Thyroid gland (tissue), 4 donors: ENCODE results near the gene STK33. TPM values are rescaled to one million over a fixed set of nuclear protein-coding genes. Genes with fewer than 3 reads are reported as not detected.

Experiments used
- DNase-seq, 2 donors: peaks; one replicate each; pipeline ENCODE4 v3.0.0-alpha.2; 2019
- H3K27ac ChIP-seq, 3 donors: fragments of 200-600 bp; sonication (generic); 1 replicate in 2 of 3; 2 replicates in 1 of 3; pipeline ENCODE4 v1.5.1; 2016 to 2019; ENCODE audit warnings: mild to moderate bottlenecking in 1 of 3, moderate library complexity in 1 of 3
- H3K27me3 ChIP-seq: fragments of 200-600 bp; sonication (generic); one replicate; pipeline ENCODE4 v1.5.1; 2019
- H3K36me3 ChIP-seq, 2 donors: fragments of 200-600 bp; sonication (generic); one replicate each; pipeline ENCODE4 v1.5.1; 2016 to 2019
- H3K4me1 ChIP-seq, 2 donors: fragments of 200-600 bp; sonication (generic); one replicate each; pipeline ENCODE4 v1.5.1; 2017 to 2019
- H3K4me3 ChIP-seq, 3 donors: fragments of 200-600 bp; sonication (generic); replicated peaks in 1 of 3; 1 replicate in 2 of 3; 2 replicates in 1 of 3; pipeline ENCODE4 v1.5.1; 2016; ENCODE audit warnings: mild to moderate bottlenecking in 1 of 3
- H3K9me3 ChIP-seq: fragments of 200-600 bp; sonication (generic); one replicate; pipeline ENCODE4 v1.5.1; 2017
- POLR2A ChIP-seq, 2 donors: fragments of 450-650 bp; IDR thresholded peaks; one replicate each; pipeline ENCODE4 v1.6.1; 2017; ENCODE audit warnings: antibody characterized with exemption in 2 of 2, mild to moderate bottlenecking in 2 of 2, moderate library complexity in 1 of 2
- WGBS, 2 donors: methylation state at CpG; one replicate each; pipeline ENCODE4 v1.1.5; 2017; 5-methylcytosine and 5-hydroxymethylcytosine counted together
- intact Hi-C: fragments of 100-400 bp; cut with DNase I; formaldehyde crosslinking; loops from one replicate; pipeline ENCODE4 v1.15.1; 2023
- total RNA-seq, 4 donors: library from RNA; depleted of rRNA; stranded (reverse); fragments of >200 nt; gene quantifications; one replicate each; pipeline ENCODE4 v1.2.3, GENCODE V29; 2016
- TF ChIP-seq, protein P1 (sequence below), 6 experiments: fragments of 200-600 bp in 3 of 6; fragments of 450-650 bp in 3 of 6; sonication (generic) in 3 of 6; IDR thresholded peaks; one replicate each; pipeline ENCODE4 v1.5.1; 2016 to 2019; ENCODE audit warnings: antibody characterized with exemption in 6 of 6, mild to moderate bottlenecking in 2 of 6, inconsistent platforms in 1 of 6, moderate library complexity in 1 of 6

STK33 gene
- total RNA-seq, 4 donors from 2014 or later = 29.3 to 49.8 (median 39.9) TPM

- TF ChIP-seq, protein P1, sequence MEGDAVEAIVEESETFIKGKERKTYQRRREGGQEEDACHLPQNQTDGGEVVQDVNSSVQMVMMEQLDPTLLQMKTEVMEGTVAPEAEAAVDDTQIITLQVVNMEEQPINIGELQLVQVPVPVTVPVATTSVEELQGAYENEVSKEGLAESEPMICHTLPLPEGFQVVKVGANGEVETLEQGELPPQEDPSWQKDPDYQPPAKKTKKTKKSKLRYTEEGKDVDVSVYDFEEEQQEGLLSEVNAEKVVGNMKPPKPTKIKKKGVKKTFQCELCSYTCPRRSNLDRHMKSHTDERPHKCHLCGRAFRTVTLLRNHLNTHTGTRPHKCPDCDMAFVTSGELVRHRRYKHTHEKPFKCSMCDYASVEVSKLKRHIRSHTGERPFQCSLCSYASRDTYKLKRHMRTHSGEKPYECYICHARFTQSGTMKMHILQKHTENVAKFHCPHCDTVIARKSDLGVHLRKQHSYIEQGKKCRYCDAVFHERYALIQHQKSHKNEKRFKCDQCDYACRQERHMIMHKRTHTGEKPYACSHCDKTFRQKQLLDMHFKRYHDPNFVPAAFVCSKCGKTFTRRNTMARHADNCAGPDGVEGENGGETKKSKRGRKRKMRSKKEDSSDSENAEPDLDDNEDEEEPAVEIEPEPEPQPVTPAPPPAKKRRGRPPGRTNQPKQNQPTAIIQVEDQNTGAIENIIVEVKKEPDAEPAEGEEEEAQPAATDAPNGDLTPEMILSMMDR (IDR thresholded peaks at IDR 0.05) = no peak
- TF ChIP-seq POLR2A (IDR thresholded peaks at IDR 0.05) = no peak
- no peaks in the 10 kb centered on the region for H3K36me3 ChIP-seq
- no peaks in the 10 kb centered on the region for H3K4me1 ChIP-seq
- no peak for DNase-seq
- no peaks in the 10 kb centered on the region for H3K9me3 ChIP-seq
- intact Hi-C loops = no loop called here
- 91 to 98% methylated on average over 8 to 12 of the region's 12 CpGs for WGBS, 2 donors
- no peak overlapping the region for H3K27ac ChIP-seq
- H3K27me3 ChIP-seq = no peaks in the 10 kb centered on the region
- H3K4me3 ChIP-seq = no peak overlapping the region
These were observed 232.3 kb downstream of the STK33 start for GRCh38 chr11:8361664-8362210.

- no peak for DNase-seq
These were observed 232.8 kb downstream of the STK33 start for GRCh38 chr11:8361206-8361605.

GRCh38 chr11:8360086-8360828, 233.8 kb downstream of the STK33 start:
- H3K9me3 ChIP-seq = no peaks in the 10 kb centered on the region
- H3K4me1 ChIP-seq = no peaks in the 10 kb centered on the region
- 89 to 93% methylated on average over 9 of the region's 9 CpGs for WGBS, 2 donors
- no peak for DNase-seq
- H3K4me3 ChIP-seq = no peak overlapping the region
- no peak for TF ChIP-seq POLR2A (IDR thresholded peaks at IDR 0.05)
- TF ChIP-seq, protein P1 (IDR thresholded peaks at IDR 0.05) = no peak
- H3K27ac ChIP-seq = no peak overlapping the region
- intact Hi-C loops = no loop called here
- no peaks in the 10 kb centered on the region for H3K27me3 ChIP-seq
- H3K36me3 ChIP-seq = no peaks in the 10 kb centered on the region

More at GRCh38 chr11:8361206-8361605, 232.8 kb downstream of the STK33 start:
- Histone ChIP-seq H3K4me1 (no peaks in the 10 kb centered on the region), H3K4me3 (no peak overlapping the region), H3K27me3 (no peaks in the 10 kb centered on the region), H3K36me3 (no peaks in the 10 kb centered on the region), H3K27ac (no peak overlapping the region), H3K9me3 (no peaks in the 10 kb centered on the region)
- TF ChIP-seq POLR2A (IDR thresholded peaks at IDR 0.05) = no peak
- TF ChIP-seq, protein P1 (IDR thresholded peaks at IDR 0.05) = no peak
- WGBS, 2 donors = 84 to 89% methylated on average over 6 to 7 of the region's 7 CpGs
- intact Hi-C loops = no loop called here

DNA sequence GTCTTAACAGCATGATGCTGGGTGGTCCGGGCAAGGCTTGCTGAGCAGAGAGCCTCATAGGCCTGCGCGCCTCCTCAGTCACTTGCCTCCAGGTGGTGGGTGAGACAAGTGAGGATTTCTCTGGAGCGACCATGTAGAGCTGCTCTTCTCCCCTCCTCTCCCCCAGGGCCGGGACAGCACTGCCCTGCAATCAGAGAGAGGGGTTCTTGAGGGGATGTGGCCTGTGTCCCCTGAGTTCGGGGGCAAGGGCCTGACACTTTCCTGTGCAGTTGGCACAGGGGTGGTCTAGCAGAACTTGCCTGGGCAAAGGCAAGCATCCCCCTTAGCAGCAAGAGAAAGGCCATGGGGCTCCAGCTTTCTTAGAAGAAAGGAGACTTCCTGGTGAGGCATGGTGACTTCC, 234.5 kb downstream of the STK33 start:
- no peaks in the 10 kb centered on the region for H3K9me3 ChIP-seq
- 91 to 98% methylated on average over 6 of the region's 6 CpGs for WGBS, 2 donors
- DNase-seq = no peak

More for the DNA sequence above, 234.5 kb downstream of the STK33 start:
- intact Hi-C loops = no loop called here
- Histone ChIP-seq H3K36me3 (no peaks in the 10 kb centered on the region), H3K4me1 (peaks cover 0 to 5% of the 10 kb centered on the region in 2 donors), H3K4me3 (no peak overlapping the region), H3K27me3 (no peaks in the 10 kb centered on the region), H3K27ac (no peak overlapping the region)
- TF ChIP-seq, protein P1 (IDR thresholded peaks at IDR 0.05) = no peak
- no peak for TF ChIP-seq POLR2A (IDR thresholded peaks at IDR 0.05)
